ENCODE data around the gene ARSB. TPM values are rescaled to one million over a fixed set of nuclear protein-coding genes. Genes with fewer than 3 reads are reported as not detected.
A peak's percentile ranks its signal among the peaks of the same experiment; 100 is the strongest.

The ARSB gene
- total RNA-seq, 1 experiment from 2014 or later, result 5.2 TPM

GRCh38 chr5:78930721-78931120 is 54.4 kb downstream of the ARSB start:
- Mint-ChIP-seq H3K4me1 (ENCODE audit: insufficient read depth, unreplicated experiment) (no peaks in the 10 kb centered on the region), H3K27me3 (ENCODE audit: insufficient read depth, unreplicated experiment) (no peaks in the 10 kb centered on the region), H3K27ac (ENCODE audit: low read depth, unreplicated experiment) (no peak overlapping the region), H3K9me3 (ENCODE audit: unreplicated experiment) (no peaks in the 10 kb centered on the region), H3K4me3 (ENCODE audit: unreplicated experiment) (no peak overlapping the region), H3K36me3 (ENCODE audit: insufficient read depth, unreplicated experiment) (peaks cover 5% of the 10 kb centered on the region)
- DNase-seq (ENCODE audit: unreplicated experiment), result no peak
- POLR2A ChIA-PET, result interaction anchor here (0.6 kb wide), 1 partner anchor 558 kb away, joined by 4 read pairs; no protein-coding TSS in a partner anchor
- no TSS peak for BruUV-seq (replicated peaks)
- CTCF ChIA-PET, result interaction anchor here (1.3 kb wide), 1 partner anchor 93 kb away, joined by 4 read pairs; no protein-coding TSS in a partner anchor
- intact Hi-C loops (cut with micrococcal nuclease), result no loop called here
- TF ChIP-seq, protein P1, sequence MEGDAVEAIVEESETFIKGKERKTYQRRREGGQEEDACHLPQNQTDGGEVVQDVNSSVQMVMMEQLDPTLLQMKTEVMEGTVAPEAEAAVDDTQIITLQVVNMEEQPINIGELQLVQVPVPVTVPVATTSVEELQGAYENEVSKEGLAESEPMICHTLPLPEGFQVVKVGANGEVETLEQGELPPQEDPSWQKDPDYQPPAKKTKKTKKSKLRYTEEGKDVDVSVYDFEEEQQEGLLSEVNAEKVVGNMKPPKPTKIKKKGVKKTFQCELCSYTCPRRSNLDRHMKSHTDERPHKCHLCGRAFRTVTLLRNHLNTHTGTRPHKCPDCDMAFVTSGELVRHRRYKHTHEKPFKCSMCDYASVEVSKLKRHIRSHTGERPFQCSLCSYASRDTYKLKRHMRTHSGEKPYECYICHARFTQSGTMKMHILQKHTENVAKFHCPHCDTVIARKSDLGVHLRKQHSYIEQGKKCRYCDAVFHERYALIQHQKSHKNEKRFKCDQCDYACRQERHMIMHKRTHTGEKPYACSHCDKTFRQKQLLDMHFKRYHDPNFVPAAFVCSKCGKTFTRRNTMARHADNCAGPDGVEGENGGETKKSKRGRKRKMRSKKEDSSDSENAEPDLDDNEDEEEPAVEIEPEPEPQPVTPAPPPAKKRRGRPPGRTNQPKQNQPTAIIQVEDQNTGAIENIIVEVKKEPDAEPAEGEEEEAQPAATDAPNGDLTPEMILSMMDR (IDR thresholded peaks at IDR 0.05; ENCODE audit: unreplicated experiment), result no peak

DNA sequence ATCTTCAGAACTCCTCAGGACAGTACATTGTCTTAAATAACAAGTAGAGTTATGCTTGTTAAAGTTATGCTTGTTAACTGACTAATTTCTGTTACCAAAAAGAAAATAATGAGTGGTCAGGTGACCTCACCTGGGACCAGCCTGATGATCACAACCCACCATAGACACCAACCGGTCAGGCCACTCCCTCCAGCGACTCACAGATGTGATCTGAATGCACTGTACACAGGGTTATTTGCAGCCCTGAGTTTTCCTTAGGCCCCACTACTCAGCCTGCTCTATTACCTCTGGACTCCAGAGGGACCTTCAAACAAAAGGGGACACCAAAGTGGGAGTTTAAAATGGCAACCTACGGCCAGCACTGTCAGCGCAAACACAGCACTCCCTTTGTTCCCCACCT is 55.3 kb downstream of the ARSB start:
- Mint-ChIP-seq H3K4me3 (ENCODE audit: unreplicated experiment) (no peak overlapping the region), H3K9me3 (ENCODE audit: unreplicated experiment) (no peaks in the 10 kb centered on the region), H3K27ac (ENCODE audit: low read depth, unreplicated experiment) (no peak overlapping the region), H3K27me3 (ENCODE audit: insufficient read depth, unreplicated experiment) (no peaks in the 10 kb centered on the region), H3K4me1 (ENCODE audit: insufficient read depth, unreplicated experiment) (no peaks in the 10 kb centered on the region), H3K36me3 (ENCODE audit: insufficient read depth, unreplicated experiment) (peaks cover 5% of the 10 kb centered on the region)
- TF ChIP-seq, protein P1 (IDR thresholded peaks at IDR 0.05; ENCODE audit: unreplicated experiment), result no peak
- intact Hi-C loops (cut with micrococcal nuclease), result no loop called here
- POLR2A ChIA-PET, result interaction anchor here (0.6 to 0.7 kb wide), 2 partner anchors 559 to 915 kb away, joined by 3 to 4 read pairs; no protein-coding TSS in a partner anchor
- CTCF ChIA-PET, result interaction anchor here (1.3 kb wide), 1 partner anchor 94 kb away, joined by 4 read pairs; no protein-coding TSS in a partner anchor
- no peak for DNase-seq (ENCODE audit: unreplicated experiment)
- BruUV-seq (replicated peaks), result no TSS peak

DNA sequence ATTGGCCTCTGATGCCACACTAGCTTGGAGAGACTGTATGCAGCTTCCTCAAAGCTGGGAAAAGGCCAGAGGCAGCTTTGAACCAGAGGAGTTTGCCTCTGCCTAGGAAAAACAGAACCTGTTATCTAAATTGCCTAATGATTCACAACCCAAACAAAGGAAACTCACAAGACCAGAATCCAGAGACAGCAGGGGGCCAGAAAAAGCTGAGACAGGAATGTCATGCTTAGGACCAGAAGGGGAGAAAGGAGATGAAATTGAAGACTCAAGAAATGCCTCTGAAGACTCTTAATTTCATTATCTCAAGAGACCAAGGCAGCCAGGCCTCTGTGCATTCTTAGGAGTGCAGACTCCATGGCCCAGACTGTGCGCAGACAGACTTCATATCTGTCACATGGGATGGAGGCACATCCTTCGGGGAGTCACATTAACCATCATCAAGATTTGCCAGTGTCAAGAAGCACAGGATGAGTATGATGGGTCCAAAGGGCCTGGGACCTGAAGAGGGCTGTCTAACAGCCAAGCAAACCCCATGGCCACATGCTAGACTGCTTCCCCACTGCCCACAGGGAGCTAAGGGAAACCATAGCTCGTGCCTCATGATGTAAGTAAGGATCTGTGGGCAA is 57.3 kb downstream of the ARSB start:
- Mint-ChIP-seq H3K27me3 (ENCODE audit: insufficient read depth, unreplicated experiment) (no peaks in the 10 kb centered on the region), H3K4me3 (ENCODE audit: unreplicated experiment) (no peak overlapping the region), H3K36me3 (ENCODE audit: insufficient read depth, unreplicated experiment) (peaks cover 5% of the 10 kb centered on the region), H3K4me1 (ENCODE audit: insufficient read depth, unreplicated experiment) (no peaks in the 10 kb centered on the region), H3K9me3 (ENCODE audit: unreplicated experiment) (no peaks in the 10 kb centered on the region), H3K27ac (ENCODE audit: low read depth, unreplicated experiment) (no peak overlapping the region)
- CTCF ChIA-PET, result interaction anchor here (0.7 to 1.4 kb wide), 2 partner anchors 9 to 28 kb away, joined by 3 read pairs; no protein-coding TSS in a partner anchor
- BruUV-seq (replicated peaks), result no TSS peak
- POLR2A ChIA-PET, result interaction anchor here (1.0 kb wide), 1 partner anchor 11 kb away, joined by 3 read pairs; no protein-coding TSS in a partner anchor
- DNase-seq (ENCODE audit: unreplicated experiment), result peak; percentile 5
- intact Hi-C loops (cut with micrococcal nuclease), result no loop called here
- TF ChIP-seq, protein P1 (IDR thresholded peaks at IDR 0.05; ENCODE audit: unreplicated experiment), result no peak

- TF ChIP-seq, protein P1 (IDR thresholded peaks at IDR 0.05; ENCODE audit: unreplicated experiment), result no peak
- intact Hi-C loops (cut with micrococcal nuclease), result no loop called here
- no peaks in the 10 kb centered on the region for H3K4me1 Mint-ChIP-seq (ENCODE audit: insufficient read depth, unreplicated experiment)
- no peak overlapping the region for H3K27ac Mint-ChIP-seq (ENCODE audit: low read depth, unreplicated experiment)
- no peak overlapping the region for H3K4me3 Mint-ChIP-seq (ENCODE audit: unreplicated experiment)
- no peaks in the 10 kb centered on the region for H3K9me3 Mint-ChIP-seq (ENCODE audit: unreplicated experiment)
- ChIA-PET CTCF (interaction anchor here (0.5 kb wide), 1 partner anchor 200 kb away, joined by 3 read pairs; no protein-coding TSS in a partner anchor), POLR2A (no interaction called here)
- DNase-seq (ENCODE audit: unreplicated experiment), result no peak
- H3K27me3 Mint-ChIP-seq (ENCODE audit: insufficient read depth, unreplicated experiment), result no peaks in the 10 kb centered on the region
- H3K36me3 Mint-ChIP-seq (ENCODE audit: insufficient read depth, unreplicated experiment), result no peaks in the 10 kb centered on the region
- BruUV-seq (replicated peaks), result no TSS peak
These were observed 58.9 kb downstream of the ARSB start for GRCh38 chr5:78926252-78926651.
